ENCODE measurements around the gene SHANK2. TPM values are rescaled to one million over a fixed set of nuclear protein-coding genes. Genes with fewer than 3 reads are reported as not detected.

The SHANK2 gene
- total and polyA plus RNA-seq, 2 of the 4 experiments (the other 2 are of a cell fraction): 1.6 to 2.2 TPM

DNA sequence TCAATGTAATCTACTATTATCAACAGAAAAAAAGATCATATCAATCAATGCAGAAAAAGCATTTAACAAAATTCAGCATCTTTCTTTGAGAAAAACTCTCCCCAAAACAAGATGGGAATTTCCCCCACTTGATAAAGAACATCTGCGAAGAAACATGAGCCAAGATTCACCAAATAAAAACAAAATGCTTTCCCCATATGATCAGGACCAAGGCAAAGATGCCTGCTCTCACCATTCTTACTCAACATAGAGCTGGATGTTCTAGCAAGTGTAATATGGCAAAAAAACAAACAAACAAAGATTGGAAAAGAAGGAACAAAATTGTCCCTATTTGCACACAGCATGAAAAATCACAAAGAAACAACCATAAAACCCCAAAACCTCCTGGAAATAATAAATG, 23.4 kb downstream of the SHANK2 start:
- no peak for TF ChIP-seq POLR2A (IDR thresholded peaks at IDR 0.05; ENCODE audit: low read depth, low read length)
- TF ChIP-seq FOS (IDR thresholded peaks at IDR 0.05; ENCODE audit: low read depth, low read length): no peak
- TF ChIP-seq BHLHE40 (IDR thresholded peaks at IDR 0.05; ENCODE audit: low read depth, low read length): no peak
- TF ChIP-seq MAFK (IDR thresholded peaks at IDR 0.05; ENCODE audit: low read depth, low read length): no peak
- TF ChIP-seq, protein P1, sequence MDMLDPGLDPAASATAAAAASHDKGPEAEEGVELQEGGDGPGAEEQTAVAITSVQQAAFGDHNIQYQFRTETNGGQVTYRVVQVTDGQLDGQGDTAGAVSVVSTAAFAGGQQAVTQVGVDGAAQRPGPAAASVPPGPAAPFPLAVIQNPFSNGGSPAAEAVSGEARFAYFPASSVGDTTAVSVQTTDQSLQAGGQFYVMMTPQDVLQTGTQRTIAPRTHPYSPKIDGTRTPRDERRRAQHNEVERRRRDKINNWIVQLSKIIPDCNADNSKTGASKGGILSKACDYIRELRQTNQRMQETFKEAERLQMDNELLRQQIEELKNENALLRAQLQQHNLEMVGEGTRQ (IDR thresholded peaks at IDR 0.05; ENCODE audit: low read depth, low read length): no peak
- no peak for TF ChIP-seq RCOR1 (IDR thresholded peaks at IDR 0.05; ENCODE audit: insufficient replicate concordance, low read length)
- no peak for TF ChIP-seq CHD1 (IDR thresholded peaks at IDR 0.05; ENCODE audit: low read depth, low read length)
- no peak for TF ChIP-seq RAD21 (IDR thresholded peaks at IDR 0.05; ENCODE audit: low read length)
- TF ChIP-seq CEBPB (IDR thresholded peaks at IDR 0.05; ENCODE audit: low read depth, low read length): no peak
- TF ChIP-seq, protein P2, sequence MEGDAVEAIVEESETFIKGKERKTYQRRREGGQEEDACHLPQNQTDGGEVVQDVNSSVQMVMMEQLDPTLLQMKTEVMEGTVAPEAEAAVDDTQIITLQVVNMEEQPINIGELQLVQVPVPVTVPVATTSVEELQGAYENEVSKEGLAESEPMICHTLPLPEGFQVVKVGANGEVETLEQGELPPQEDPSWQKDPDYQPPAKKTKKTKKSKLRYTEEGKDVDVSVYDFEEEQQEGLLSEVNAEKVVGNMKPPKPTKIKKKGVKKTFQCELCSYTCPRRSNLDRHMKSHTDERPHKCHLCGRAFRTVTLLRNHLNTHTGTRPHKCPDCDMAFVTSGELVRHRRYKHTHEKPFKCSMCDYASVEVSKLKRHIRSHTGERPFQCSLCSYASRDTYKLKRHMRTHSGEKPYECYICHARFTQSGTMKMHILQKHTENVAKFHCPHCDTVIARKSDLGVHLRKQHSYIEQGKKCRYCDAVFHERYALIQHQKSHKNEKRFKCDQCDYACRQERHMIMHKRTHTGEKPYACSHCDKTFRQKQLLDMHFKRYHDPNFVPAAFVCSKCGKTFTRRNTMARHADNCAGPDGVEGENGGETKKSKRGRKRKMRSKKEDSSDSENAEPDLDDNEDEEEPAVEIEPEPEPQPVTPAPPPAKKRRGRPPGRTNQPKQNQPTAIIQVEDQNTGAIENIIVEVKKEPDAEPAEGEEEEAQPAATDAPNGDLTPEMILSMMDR (conservative IDR thresholded peaks at IDR 0.05; ENCODE audit: low read depth, low read length): no peak
- no peak for TF ChIP-seq SMC3 (IDR thresholded peaks at IDR 0.05; ENCODE audit: low read depth, low read length)
- TF ChIP-seq, protein P3, sequence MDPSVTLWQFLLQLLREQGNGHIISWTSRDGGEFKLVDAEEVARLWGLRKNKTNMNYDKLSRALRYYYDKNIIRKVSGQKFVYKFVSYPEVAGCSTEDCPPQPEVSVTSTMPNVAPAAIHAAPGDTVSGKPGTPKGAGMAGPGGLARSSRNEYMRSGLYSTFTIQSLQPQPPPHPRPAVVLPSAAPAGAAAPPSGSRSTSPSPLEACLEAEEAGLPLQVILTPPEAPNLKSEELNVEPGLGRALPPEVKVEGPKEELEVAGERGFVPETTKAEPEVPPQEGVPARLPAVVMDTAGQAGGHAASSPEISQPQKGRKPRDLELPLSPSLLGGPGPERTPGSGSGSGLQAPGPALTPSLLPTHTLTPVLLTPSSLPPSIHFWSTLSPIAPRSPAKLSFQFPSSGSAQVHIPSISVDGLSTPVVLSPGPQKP (IDR thresholded peaks at IDR 0.05; ENCODE audit: borderline replicate concordance, low read depth, low read length): no peak
- TF ChIP-seq MXI1 (IDR thresholded peaks at IDR 0.05; ENCODE audit: borderline replicate concordance, low read depth, low read length): no peak
- no peak for TF ChIP-seq RFX5 (IDR thresholded peaks at IDR 0.05; ENCODE audit: low read depth, low read length)
- TF ChIP-seq MAZ (IDR thresholded peaks at IDR 0.05; ENCODE audit: borderline replicate concordance, low read depth, low read length): no peak
- Histone ChIP-seq H3K14ac (replicated peaks; ENCODE audit: low read depth, low read length) (no peak overlapping the region), H3K56ac (ENCODE audit: extremely low read depth, insufficient read depth, low read length) (no peak overlapping the region), H4K5ac (ENCODE audit: low read depth, low read length) (no peak overlapping the region), H4K91ac (ENCODE audit: insufficient read depth, low read depth, low read length) (no peak overlapping the region), H2BK5ac (ENCODE audit: low read depth, low read length, poor library complexity, severe bottlenecking) (no peak overlapping the region), H4K8ac (ENCODE audit: low read depth in 2 of 2, low read length in 2 of 2) (no peak overlapping the region), H2BK15ac (ENCODE audit: low read depth, low read length) (no peak overlapping the region), H2BK20ac (ENCODE audit: low read depth, low read length) (no peak overlapping the region), H2BK120ac (ENCODE audit: low read depth, low read length) (no peak overlapping the region), H3K27ac (ENCODE audit: insufficient read depth, low read length) (no peak overlapping the region), H3K9me3 (ENCODE audit: control insufficient read depth, insufficient read depth, low read length) (no peaks in the 10 kb centered on the region; the same call in 1 of the 2 replicates), H3K9me1 (ENCODE audit: insufficient read depth, low read length) (no peaks in the 10 kb centered on the region; the same call in 1 of the 2 replicates), H3K4me1 (ENCODE audit: control insufficient read depth, insufficient read depth, low read length) (no peaks in the 10 kb centered on the region), H3K9ac (ENCODE audit: low read depth, low read length) (no peak overlapping the region), H3K23ac (ENCODE audit: low read depth, low read length) (no peak overlapping the region), H3K27me3 (ENCODE audit: control insufficient read depth, insufficient read depth, low read length) (no peaks in the 10 kb centered on the region), H3K4ac (ENCODE audit: low read depth, low read length) (no peak overlapping the region), H3K4me2 (ENCODE audit: low read depth, low read length) (no peak overlapping the region), H2AFZ (replicated peaks; ENCODE audit: low read length, poor library complexity) (no peak overlapping the region), H3K18ac (ENCODE audit: low read depth, low read length) (no peak overlapping the region), H2AK9ac (replicated peaks; ENCODE audit: low read depth, low read length, poor library complexity) (no peak overlapping the region), H2AK5ac (ENCODE audit: low read depth, low read length) (no peak overlapping the region), H3K79me1 (ENCODE audit: low read depth in 1 of 2, low read length in 2 of 2) (peaks cover 0 to 3% of the 10 kb centered on the region in 2 experiments; a peak in 2 of 4 replicates), H3K36me3 (ENCODE audit: control insufficient read depth, insufficient read depth, low read length) (peaks cover 4% of the 10 kb centered on the region), H4K20me1 (ENCODE audit: insufficient read depth, low read length) (no peaks in the 10 kb centered on the region), H3K4me3 (ENCODE audit: insufficient read depth, low read depth, low read length) (no peak overlapping the region)
- BruUV-seq (replicated peaks): no TSS peak
- in situ Hi-C loops (cut with MboI; ENCODE audit: low sequenced_read_pairs): no loop called here
- no CpG with 5 or more reads among the region's 1 CpG for WGBS, 2 experiments (ENCODE audit: extremely low coverage in 2 of 2, insufficient read length in 1 of 2)
- intact Hi-C loops (cut with micrococcal nuclease): no loop called here
- ATAC-seq (ENCODE audit: low read depth) (no peak), DNase-seq (no peak)
- dilution Hi-C loops (cut with HindIII; ENCODE audit: low sequenced_read_pairs, unreplicated experiment): no loop called here
- POLR2A ChIA-PET (ENCODE audit: unreplicated experiment): no interaction called here
- CTCF ChIA-PET: no interaction called here
